HG03520 (cell line): ENCODE data around the gene CREBRF.
A peak's percentile ranks its signal among the peaks of the same experiment; 100 is the strongest.
"Not testable (repeated sequence)": the region's sequence is repeated elsewhere in the genome, so short reads cannot be mapped to it uniquely, and the experiment has no call there.

Experiments used
- ATAC-seq: cut with Tn5 transposase; IDR thresholded peaks from one replicate; pipeline ENCODE4 v1.9.1; 2021; ENCODE audit warnings: mild to moderate bottlenecking, moderate library complexity; ENCODE audit not compliant: unreplicated experiment

Gene CREBRF

GRCh38 chr5:173055983-173056782 lies at the start of gene CREBRF:
CREBRF (plus strand) TSS chr5:173056352; CDS start chr5:173080776, 24,424 bp downstream.
- peak; percentile 70 for ATAC-seq

GRCh38 chr5:173010021-173010420 lies 46.1 kb upstream of the CREBRF start:
- ATAC-seq, result no peak

- ATAC-seq, result no peak
Observed at GRCh38 chr5:173010547-173011464, 45.3 kb upstream of the CREBRF start.

GRCh38 chr5:173011566-173011965 lies 44.6 kb upstream of the CREBRF start:
- ATAC-seq, result no peak

GRCh38 chr5:173012882-173013281 lies 43.3 kb upstream of the CREBRF start:
- no peak for ATAC-seq

GRCh38 chr5:173014671-173015070 lies 41.5 kb upstream of the CREBRF start:
- ATAC-seq, result no peak

GRCh38 chr5:173015192-173015591 lies 41.0 kb upstream of the CREBRF start:
- no peak for ATAC-seq

- ATAC-seq, result no peak
Observed at GRCh38 chr5:173015598-173016455, 40.3 kb upstream of the CREBRF start.

GRCh38 chr5:173016598-173017046 lies 39.5 kb upstream of the CREBRF start:
- no peak for ATAC-seq

GRCh38 chr5:173017087-173017486 lies 39.1 kb upstream of the CREBRF start:
- ATAC-seq, result not testable (repeated sequence)

GRCh38 chr5:173018358-173018757 lies 37.8 kb upstream of the CREBRF start:
- no peak for ATAC-seq

- no peak for ATAC-seq
Observed at GRCh38 chr5:173020154-173020581, 36.0 kb upstream of the CREBRF start.

- ATAC-seq, result no peak
Observed at GRCh38 chr5:173020643-173021042, 35.5 kb upstream of the CREBRF start.

- no peak for ATAC-seq
Observed at GRCh38 chr5:173025651-173026050, 30.5 kb upstream of the CREBRF start.

GRCh38 chr5:173027905-173028304 lies 28.2 kb upstream of the CREBRF start:
- no peak for ATAC-seq

- ATAC-seq, result no peak
Observed at GRCh38 chr5:173028811-173029327, 27.3 kb upstream of the CREBRF start.

GRCh38 chr5:173029499-173029921 lies 26.6 kb upstream of the CREBRF start:
- ATAC-seq, result no peak

GRCh38 chr5:173032096-173032495 lies 24.1 kb upstream of the CREBRF start:
- not testable (repeated sequence) for ATAC-seq

- ATAC-seq, result no peak
Observed at GRCh38 chr5:173032730-173033129, 23.4 kb upstream of the CREBRF start.

GRCh38 chr5:173033923-173034322 lies 22.2 kb upstream of the CREBRF start:
- no peak for ATAC-seq
